IPS-NIHi7 (cell line): ENCODE data around the gene AXDND1.
"Not testable (repeated sequence)": the region's sequence is repeated elsewhere in the genome, so short reads cannot be mapped to it uniquely, and the experiment has no call there.

Experiments
- DNase-seq: peaks from one replicate; pipeline ENCODE4 v3.0.0; 2012; ENCODE audit warnings: mixed read lengths; ENCODE audit errors: extremely low spot score

AXDND1 gene

GRCh38 chr1:179474713-179475112 lies 108.9 kb downstream of the AXDND1 start:
- no peak for DNase-seq

- no peak for DNase-seq
These were observed 110.7 kb downstream of the AXDND1 start for GRCh38 chr1:179476484-179476883.

GRCh38 chr1:179478370-179478769 lies 112.6 kb downstream of the AXDND1 start:
- DNase-seq, result no peak

- DNase-seq, result no peak
These were observed 124.8 kb downstream of the AXDND1 start for GRCh38 chr1:179490611-179491010.

- DNase-seq, result no peak
These were observed 127.6 kb downstream of the AXDND1 start for GRCh38 chr1:179493323-179493722.

- DNase-seq, result no peak
These were observed 140.4 kb downstream of the AXDND1 start for GRCh38 chr1:179506199-179506598.

GRCh38 chr1:179509384-179509783 lies 143.6 kb downstream of the AXDND1 start:
- no peak for DNase-seq

- no peak for DNase-seq
These were observed 144.3 kb downstream of the AXDND1 start for GRCh38 chr1:179510038-179510437.

- DNase-seq, result no peak
These were observed 151.4 kb downstream of the AXDND1 start for GRCh38 chr1:179516976-179517705.

- not testable (repeated sequence) for DNase-seq
These were observed 152.8 kb downstream of the AXDND1 start for GRCh38 chr1:179518544-179518943.

- peak; percentile 29 for DNase-seq
These were observed 163.9 kb downstream of the AXDND1 start for GRCh38 chr1:179529482-179530195.

- DNase-seq, result no peak
These were observed 164.6 kb downstream of the AXDND1 start for GRCh38 chr1:179530352-179530751.

GRCh38 chr1:179541774-179542173 lies 176.0 kb downstream of the AXDND1 start:
- DNase-seq, result no peak

GRCh38 chr1:179545321-179545720 lies 179.6 kb downstream of the AXDND1 start:
- DNase-seq, result no peak

- no peak for DNase-seq
These were observed 181.3 kb downstream of the AXDND1 start for GRCh38 chr1:179547021-179547535.

GRCh38 chr1:179548666-179549367 lies 183.0 kb downstream of the AXDND1 start:
- DNase-seq, result no peak

- no peak for DNase-seq
These were observed 183.6 kb downstream of the AXDND1 start for GRCh38 chr1:179549368-179549700.

GRCh38 chr1:179550746-179551682 lies 185.2 kb downstream of the AXDND1 start:
- DNase-seq, result no peak

- no peak for DNase-seq
These were observed 188.7 kb downstream of the AXDND1 start for GRCh38 chr1:179554427-179554826.

GRCh38 chr1:179558078-179558477 lies 192.3 kb downstream of the AXDND1 start:
- no peak for DNase-seq
